Hepatocyte (in vitro differentiated cells): ENCODE results near the gene RAP1GAP2.

ENCODE experiments used
- EZH2 ChIP-seq: fragments of 200-600 bp; sonication (generic); IDR thresholded peaks from 2 replicates; pipeline ENCODE4 v1.6.1; 2016; ENCODE audit warnings: antibody characterized with exemption, mild to moderate bottlenecking, borderline replicate concordance
- TF ChIP-seq, protein P1 (sequence below): fragments of 200-600 bp; sonication (generic); IDR thresholded peaks from 2 replicates; pipeline ENCODE4 v1.5.1; 2016; ENCODE audit warnings: antibody characterized with exemption, mild to moderate bottlenecking; ENCODE audit not compliant: poor library complexity

DNA sequence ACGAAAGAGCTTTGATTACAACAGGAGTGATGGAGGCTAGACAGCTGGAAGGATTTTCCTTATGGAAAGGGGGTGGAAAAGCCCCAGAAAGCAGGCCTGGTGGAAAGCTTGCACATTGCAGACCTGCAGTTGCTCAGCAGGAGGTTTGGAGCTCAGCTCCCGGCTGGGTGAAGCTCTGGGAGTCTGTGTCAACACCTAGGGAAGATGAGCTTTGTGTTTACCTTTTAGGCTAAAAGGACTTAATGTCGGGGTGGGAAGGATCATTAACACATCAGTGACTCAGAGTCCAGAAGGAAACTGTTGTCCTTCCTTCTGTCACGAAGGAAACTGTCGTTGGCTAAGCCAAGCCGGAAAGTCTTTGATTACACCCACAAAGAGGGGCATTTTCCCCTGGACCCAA, 48.2 kb downstream of the RAP1GAP2 start:
- TF ChIP-seq, protein P1, sequence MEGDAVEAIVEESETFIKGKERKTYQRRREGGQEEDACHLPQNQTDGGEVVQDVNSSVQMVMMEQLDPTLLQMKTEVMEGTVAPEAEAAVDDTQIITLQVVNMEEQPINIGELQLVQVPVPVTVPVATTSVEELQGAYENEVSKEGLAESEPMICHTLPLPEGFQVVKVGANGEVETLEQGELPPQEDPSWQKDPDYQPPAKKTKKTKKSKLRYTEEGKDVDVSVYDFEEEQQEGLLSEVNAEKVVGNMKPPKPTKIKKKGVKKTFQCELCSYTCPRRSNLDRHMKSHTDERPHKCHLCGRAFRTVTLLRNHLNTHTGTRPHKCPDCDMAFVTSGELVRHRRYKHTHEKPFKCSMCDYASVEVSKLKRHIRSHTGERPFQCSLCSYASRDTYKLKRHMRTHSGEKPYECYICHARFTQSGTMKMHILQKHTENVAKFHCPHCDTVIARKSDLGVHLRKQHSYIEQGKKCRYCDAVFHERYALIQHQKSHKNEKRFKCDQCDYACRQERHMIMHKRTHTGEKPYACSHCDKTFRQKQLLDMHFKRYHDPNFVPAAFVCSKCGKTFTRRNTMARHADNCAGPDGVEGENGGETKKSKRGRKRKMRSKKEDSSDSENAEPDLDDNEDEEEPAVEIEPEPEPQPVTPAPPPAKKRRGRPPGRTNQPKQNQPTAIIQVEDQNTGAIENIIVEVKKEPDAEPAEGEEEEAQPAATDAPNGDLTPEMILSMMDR: no peak
- TF ChIP-seq EZH2: no peak
